Duodenal mucosa (tissue), 2 donors: ENCODE data around the gene DDX51.

Source experiments
- H3K27ac ChIP-seq: one replicate; pipeline ENCODE4 v1.7.0; 2013; ENCODE audit warnings: low read depth, low read length
- H3K27me3 ChIP-seq, 2 donors: one replicate each; pipeline ENCODE4 v1.7.0; 2013; ENCODE audit warnings: low read length in 2 of 2, control low read depth in 1 of 2; ENCODE audit not compliant: insufficient read depth in 2 of 2, control insufficient read depth in 1 of 2
- H3K36me3 ChIP-seq, 2 donors: one replicate each; pipeline ENCODE4 v1.7.0; 2013; ENCODE audit warnings: low read length in 2 of 2, control low read depth in 1 of 2; ENCODE audit not compliant: insufficient read depth in 2 of 2, control insufficient read depth in 1 of 2
- H3K4me1 ChIP-seq, 2 donors: one replicate each; pipeline ENCODE4 v1.7.0; 2013; ENCODE audit warnings: low read length in 2 of 2, control low read depth in 1 of 2; ENCODE audit not compliant: insufficient read depth in 2 of 2, control insufficient read depth in 1 of 2
- H3K4me3 ChIP-seq, 2 donors: one replicate each; pipeline ENCODE4 v1.7.0; 2013; ENCODE audit warnings: low read length in 2 of 2, low read depth in 1 of 2
- H3K9ac ChIP-seq, 2 donors: one replicate each; pipeline ENCODE4 v1.7.0; 2013; ENCODE audit warnings: low read length in 2 of 2, low read depth in 1 of 2
- H3K9me3 ChIP-seq, 2 donors: one replicate each; pipeline ENCODE4 v1.7.0; 2013; ENCODE audit warnings: low read length in 2 of 2, control low read depth in 1 of 2; ENCODE audit not compliant: control insufficient read depth in 1 of 2

DDX51 gene

DNA sequence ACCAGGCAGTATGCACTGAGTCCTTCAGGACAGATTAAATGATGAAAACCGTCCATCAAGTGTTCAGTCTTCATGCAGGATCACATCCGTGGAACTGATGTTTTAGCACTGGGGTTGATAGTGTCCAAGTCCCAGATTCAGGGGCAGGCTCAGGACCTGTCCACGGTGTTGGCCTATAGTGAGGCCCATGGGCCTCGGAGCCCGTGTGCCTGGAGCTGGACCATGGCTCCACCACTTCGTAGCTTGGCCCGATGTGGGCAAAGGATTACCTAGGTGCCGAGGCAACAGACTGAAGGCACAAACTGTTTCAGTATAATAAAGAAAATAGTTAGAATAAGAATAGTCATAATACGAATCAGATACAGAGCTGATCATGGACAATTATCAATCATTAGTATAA is 41.8 kb downstream of the DDX51 start:
- H3K9ac ChIP-seq = no peak overlapping the region
- H3K4me1 ChIP-seq = no peaks in the 10 kb centered on the region
- no peaks in the 10 kb centered on the region for H3K27me3 ChIP-seq
- peaks cover 10 to 20% of the 10 kb centered on the region in 2 donors for H3K36me3 ChIP-seq
- no peak overlapping the region for H3K27ac ChIP-seq
- H3K4me3 ChIP-seq = no peak overlapping the region
- no peaks in the 10 kb centered on the region for H3K9me3 ChIP-seq

DNA sequence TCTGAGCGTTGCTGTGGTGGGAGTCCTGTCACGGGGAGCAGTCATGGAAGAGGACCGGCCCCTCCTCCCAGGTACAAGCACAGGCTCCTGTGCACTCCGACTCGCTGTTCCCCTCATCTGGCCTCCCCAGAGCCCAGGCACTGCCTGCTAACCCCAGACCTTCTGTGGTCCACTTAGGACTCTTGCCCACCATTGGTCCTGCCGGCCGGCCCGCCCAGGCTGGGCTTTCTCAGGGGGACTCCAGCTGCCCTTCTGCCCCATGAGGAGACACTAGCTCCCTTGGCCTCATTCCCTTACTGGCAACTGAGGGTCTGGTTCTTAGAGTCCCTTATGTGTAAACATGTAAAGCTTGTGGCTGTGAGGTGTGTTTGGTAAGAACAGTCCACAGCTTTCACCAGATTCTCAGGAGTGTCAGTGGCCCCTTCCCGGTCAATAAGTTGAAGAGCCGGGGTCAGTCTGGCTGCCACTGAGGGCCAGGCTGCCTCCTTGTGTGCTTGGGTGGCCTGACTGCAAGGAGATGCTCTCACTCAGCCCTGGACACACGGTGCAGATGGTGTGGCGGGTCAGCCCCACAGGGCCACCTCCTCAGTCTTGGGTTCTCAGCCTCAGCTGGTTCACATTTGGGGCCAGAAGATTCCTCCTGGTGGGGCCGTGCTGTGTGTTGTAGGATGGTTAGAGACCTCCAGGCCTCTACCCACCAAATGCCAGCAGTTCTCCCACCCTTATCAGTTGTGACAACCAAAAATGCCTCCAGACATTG is 43.6 kb downstream of the DDX51 start:
- Histone ChIP-seq H3K9ac (no peak overlapping the region), H3K4me1 (no peaks in the 10 kb centered on the region), H3K27ac (no peak overlapping the region), H3K4me3 (no peak overlapping the region), H3K36me3 (peaks cover 10 to 28% of the 10 kb centered on the region in 2 donors), H3K9me3 (no peaks in the 10 kb centered on the region), H3K27me3 (no peaks in the 10 kb centered on the region)

GRCh38 chr12:132099739-132100138 is 44.4 kb downstream of the DDX51 start:
- H3K4me1 ChIP-seq = no peaks in the 10 kb centered on the region
- no peaks in the 10 kb centered on the region for H3K27me3 ChIP-seq
- no peak overlapping the region for H3K27ac ChIP-seq
- peaks cover 7 to 23% of the 10 kb centered on the region in 2 donors for H3K36me3 ChIP-seq
- H3K4me3 ChIP-seq = no peak overlapping the region
- H3K9me3 ChIP-seq = no peaks in the 10 kb centered on the region
- H3K9ac ChIP-seq = no peak overlapping the region

DNA sequence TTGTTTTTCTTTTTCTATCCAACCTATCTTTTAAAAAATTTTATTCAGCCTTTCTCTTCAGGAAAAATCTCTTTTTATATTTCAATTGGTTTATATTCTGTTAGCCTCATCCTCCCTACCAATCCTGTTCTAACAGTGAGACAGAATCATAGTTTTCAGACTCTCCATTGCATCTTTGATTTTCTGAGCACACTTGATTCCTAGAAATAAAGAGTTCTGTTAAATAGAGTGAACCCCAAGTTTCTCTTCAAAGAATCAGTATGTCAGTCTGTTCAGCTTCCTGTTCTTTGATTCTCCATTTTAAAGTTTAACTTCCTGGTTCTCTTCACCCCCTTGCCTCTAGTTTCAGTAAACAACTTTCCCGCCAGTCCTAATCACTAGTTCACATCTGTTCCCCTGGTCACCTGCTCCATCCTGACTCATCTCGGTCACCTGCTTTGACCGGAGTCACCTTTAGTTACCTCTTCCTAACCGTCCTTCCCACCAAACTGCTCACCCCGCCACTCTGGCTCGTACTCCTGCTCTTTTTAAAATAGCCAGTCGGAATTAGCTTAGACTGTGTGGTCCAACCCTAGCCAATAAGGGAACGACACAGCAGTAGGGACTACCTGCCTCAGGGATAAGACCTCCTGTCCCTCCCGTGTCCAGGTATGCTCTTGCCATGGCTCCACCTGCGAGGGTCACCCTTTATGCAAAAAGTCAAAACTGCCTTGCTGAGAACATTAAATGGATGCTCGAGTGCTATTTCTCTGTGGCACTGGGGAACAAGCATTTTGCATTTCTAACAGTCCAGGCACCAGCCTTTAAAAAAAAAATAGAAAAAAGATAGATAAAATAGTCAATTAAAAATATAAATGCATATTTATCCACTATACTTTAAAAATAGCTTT is 48.4 kb downstream of the DDX51 start:
- no peaks in the 10 kb centered on the region for H3K27me3 ChIP-seq
- H3K27ac ChIP-seq = no peak overlapping the region
- no peak overlapping the region for H3K4me3 ChIP-seq
- no peaks in the 10 kb centered on the region for H3K9me3 ChIP-seq
- H3K4me1 ChIP-seq = no peaks in the 10 kb centered on the region
- peaks cover 7 to 22% of the 10 kb centered on the region in 2 donors for H3K36me3 ChIP-seq
- no peak overlapping the region for H3K9ac ChIP-seq

DNA sequence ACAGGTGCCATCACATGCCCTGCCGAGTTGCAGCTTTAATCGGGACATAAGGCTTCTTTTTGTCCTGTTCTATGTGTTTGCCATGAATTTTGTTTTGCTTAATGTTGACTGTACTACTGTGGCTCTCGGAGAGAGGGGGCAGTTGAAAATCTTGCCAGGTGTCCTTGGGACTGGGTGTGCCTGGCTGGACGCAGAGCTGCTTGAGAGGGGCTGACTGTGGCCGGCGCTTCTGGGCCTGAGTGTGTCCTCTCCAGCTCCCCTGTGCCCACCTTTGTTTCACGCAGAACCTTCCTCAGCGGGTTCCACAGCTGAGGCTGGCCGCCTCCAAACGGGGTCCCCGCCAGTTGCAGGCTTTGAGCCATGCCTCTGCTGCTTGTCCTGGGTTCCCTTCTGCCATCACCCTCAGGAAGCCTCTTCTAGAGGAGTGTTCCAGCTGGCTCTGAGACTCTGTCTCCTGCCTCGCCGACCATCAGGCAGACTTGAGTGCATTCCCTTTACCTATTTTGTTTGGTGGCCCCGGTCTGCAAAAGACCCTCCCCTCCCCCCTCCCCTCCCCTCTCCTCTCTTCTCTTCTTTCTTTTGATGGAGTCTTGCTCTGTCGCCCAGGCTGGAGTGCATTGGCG is 49.7 kb downstream of the DDX51 start:
- H3K27me3 ChIP-seq = no peaks in the 10 kb centered on the region
- H3K4me1 ChIP-seq = no peaks in the 10 kb centered on the region
- no peaks in the 10 kb centered on the region for H3K9me3 ChIP-seq
- H3K9ac ChIP-seq = no peak overlapping the region
- no peak overlapping the region for H3K4me3 ChIP-seq
- H3K27ac ChIP-seq = no peak overlapping the region
- H3K36me3 ChIP-seq = peaks cover 0 to 9% of the 10 kb centered on the region in 2 donors

- Histone ChIP-seq H3K9ac (no peak overlapping the region), H3K27ac (no peak overlapping the region), H3K4me3 (no peak overlapping the region)
Measured at GRCh38 chr12:132089407-132089910, 54.7 kb downstream of the DDX51 start.

More at GRCh38 chr12:132089407-132089910, 54.7 kb downstream of the DDX51 start:
- H3K9me3 ChIP-seq = no peaks in the 10 kb centered on the region
- no peaks in the 10 kb centered on the region for H3K36me3 ChIP-seq
- H3K4me1 ChIP-seq = peaks cover 6 to 8% of the 10 kb centered on the region in 2 donors
- H3K27me3 ChIP-seq = no peaks in the 10 kb centered on the region
